ENCODE data around the gene MANEA. TPM values are rescaled to one million over a fixed set of nuclear protein-coding genes. Genes with fewer than 3 reads are reported as not detected.
"Not testable (repeated sequence)": the region's sequence is repeated elsewhere in the genome, so short reads cannot be mapped to it uniquely, and the experiment has no call there.

Gene MANEA, protein sequence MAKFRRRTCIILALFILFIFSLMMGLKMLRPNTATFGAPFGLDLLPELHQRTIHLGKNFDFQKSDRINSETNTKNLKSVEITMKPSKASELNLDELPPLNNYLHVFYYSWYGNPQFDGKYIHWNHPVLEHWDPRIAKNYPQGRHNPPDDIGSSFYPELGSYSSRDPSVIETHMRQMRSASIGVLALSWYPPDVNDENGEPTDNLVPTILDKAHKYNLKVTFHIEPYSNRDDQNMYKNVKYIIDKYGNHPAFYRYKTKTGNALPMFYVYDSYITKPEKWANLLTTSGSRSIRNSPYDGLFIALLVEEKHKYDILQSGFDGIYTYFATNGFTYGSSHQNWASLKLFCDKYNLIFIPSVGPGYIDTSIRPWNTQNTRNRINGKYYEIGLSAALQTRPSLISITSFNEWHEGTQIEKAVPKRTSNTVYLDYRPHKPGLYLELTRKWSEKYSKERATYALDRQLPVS
- polyA plus RNA-seq (ENCODE audit: insufficient read length in 3 of 3): 10 to 100 TPM; 24.1 to 30.0 (median 28.4) TPM

DNA sequence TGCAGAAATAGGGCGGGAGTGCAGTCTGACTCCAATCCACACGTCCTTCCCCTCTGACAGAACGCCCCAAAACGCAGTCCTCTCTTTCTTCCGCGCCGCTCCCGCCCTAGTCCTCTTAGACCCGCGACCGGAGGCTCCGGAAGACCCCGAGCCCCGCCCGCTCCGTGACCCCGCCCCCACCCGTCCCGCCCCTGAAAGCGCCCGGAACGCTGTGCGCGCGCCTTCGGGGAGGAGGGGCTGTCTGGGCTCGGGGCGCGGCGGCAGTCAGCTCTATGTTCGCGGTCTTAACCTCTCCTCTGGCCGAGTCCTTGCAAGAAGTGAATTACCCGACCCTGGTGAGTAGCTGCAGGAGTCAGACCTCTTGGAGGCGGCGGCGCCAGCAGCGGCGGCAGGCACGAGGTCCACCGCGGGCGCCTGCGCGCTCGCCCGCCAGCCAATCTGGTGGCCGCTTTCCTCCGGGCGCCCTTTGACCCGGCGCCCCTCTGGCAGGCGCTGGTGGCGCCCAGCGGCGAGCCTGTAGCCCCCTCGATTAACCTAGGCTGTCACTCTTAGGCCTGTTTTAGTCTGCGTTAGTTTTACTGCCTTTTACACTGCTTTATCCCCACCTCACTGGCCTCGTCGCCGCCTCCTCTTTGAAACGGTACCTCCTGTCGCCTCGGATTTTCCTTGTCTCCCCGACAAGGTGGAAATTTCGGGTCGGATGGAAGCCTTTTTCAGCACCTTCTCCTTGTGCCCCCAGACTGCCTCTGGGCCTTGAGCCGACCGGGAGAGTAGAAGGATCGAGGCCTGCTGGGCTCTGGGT, at the start of gene MANEA:
Gene MANEA (plus strand): TSS at position 232 of the 802 bp plus-strand sequence. CDS start 8,905 bp downstream, outside the sequence.
- DNase-seq (ENCODE audit: low read depth in 3 of 3, low spot score in 2 of 3): peak; percentile 54 to 76 (median 62)

DNA sequence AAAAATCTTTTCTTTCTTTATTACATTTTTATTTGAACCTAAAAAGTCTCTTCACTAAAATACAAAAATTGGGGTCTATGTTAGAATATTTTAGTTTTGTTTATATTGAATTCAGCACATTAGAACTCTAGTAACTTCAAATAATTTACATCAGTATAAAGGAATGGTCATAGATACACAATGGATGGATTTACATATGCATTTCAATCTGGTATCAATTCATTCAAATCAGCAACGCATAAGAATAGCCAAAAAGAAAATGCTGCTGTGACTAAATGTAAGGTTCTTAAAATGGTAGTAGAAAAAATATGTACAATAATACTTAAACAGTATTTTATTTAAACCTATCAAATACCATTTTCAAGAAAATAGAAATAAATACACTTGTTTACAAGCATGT, 47.6 kb upstream of the MANEA start:
- no peak for DNase-seq (ENCODE audit: low read depth in 3 of 3, low spot score in 2 of 3)

DNA sequence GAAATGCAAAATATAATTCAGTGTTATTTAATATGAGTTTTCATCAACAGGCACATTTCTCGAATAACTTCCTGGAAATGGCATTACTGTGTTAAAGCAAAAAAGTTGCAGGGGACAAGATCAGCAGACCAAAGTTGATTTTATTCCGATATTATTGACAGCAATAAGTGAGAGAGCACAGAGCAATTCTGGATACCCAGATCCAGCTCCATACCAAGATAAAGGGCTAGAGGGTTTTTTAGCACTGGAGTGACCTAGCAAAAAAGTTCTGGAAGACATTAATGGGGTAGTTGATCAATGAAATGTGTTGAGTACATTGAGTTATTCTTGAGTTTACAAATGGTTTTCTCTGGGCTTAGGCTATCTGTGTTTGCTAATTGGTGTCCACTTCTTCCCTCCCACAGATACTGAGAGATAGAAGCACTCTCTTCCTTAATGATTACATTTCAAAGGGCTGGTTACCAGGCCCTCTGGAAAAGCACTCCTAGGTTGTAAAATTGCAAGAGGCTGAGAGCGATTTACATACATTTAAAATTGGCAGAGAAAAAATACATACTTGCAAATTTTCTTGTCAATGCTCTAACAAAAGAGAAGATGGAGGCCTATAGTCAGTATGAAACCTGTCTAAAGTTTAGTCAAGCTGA, 47.0 kb upstream of the MANEA start:
- DNase-seq (ENCODE audit: low read depth in 3 of 3, low spot score in 2 of 3): no peak

DNA sequence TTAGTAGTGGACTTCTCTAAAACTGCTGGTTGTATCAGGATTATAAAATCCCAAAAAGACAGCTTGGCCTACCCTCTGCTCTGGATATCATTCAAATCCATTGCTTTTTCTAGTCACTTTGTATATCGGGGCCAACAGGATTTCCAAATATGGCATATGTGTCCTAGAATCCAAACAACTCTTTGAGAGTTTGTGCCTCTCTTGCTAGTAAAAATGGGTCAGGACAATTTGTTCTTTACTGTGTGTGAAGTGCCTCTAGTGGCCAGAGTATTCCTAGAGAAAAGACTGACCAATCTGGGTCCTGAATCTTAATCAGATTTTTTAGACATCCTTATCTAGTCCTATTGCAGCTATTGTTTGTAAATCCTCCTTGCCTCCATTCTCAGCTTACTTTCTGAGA, 33.5 kb upstream of the MANEA start:
- no peak for DNase-seq (ENCODE audit: low read depth in 3 of 3, low spot score in 2 of 3)

DNA sequence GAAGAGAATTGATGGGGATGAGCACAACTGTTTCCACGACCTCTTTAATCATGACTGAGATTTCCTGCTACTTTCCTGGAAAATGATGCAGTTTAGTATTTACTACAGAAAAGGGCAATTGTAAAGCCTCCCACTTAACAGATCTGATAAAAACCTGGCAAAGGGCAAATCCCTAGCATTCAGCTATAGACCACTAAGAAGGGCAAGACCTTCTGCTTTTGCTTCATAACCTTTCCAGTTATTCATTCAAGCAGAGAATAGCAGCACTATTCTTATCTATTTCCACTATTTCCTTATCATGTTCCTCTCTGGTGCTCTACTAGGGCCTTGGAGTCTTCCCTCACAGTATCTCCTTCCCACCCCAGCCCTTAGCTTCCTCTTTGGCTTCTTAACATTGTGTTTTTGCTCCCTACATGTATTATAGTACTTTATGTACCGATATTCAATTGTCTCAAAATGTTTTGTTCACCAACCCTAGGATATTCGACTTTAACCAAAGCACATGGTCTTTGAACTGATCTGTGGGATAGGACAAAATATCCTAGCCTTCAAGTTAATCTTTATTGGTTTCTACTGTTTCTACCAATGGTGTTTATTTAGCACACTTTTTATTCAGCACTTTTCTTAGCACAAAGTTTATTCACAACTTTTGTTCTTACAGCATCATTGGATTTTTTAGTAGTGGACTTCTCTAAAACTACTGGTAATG, 32.7 kb upstream of the MANEA start:
- DNase-seq (ENCODE audit: low read depth in 3 of 3, low spot score in 2 of 3): no peak

DNA sequence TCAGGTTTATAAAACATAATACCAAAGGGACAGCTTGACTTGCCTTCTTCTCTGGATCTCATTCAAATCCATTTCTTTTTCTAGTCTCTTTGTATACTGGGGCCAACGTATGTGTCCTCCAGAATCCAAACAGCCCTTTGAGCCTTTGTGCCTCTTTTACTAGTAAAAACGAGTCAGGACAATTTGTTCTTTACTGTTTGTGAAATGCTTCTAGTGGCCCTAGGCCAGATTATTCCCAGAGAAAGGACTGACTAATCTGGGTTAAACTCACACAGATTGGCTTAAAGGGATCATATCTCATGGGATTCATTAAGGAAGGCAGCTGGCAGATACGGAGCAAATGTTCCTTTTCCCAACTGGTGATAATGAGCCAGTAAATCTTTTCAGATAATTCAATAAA, 32.1 kb upstream of the MANEA start:
- DNase-seq (ENCODE audit: low read depth in 3 of 3, low spot score in 2 of 3): no peak

DNA sequence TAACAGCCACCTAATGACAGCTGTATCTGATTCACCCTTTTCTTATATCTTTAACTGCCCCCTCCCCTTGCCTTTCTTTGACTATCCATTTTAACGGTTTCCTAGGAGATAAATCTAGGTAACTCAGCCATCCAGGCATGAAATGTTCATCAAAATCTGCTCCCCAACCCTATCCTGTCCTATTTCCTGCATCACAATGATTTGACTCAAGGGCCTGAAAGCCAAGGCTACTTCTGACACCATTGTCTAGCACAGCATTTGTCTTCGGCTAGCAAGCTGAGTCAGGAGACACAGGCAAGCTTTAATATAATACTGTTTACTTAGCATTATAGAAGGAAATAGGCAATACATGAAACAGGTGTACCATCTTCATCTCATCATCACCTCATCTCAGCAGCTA, 31.6 kb upstream of the MANEA start:
- no peak for DNase-seq (ENCODE audit: low read depth in 3 of 3, low spot score in 2 of 3)

DNA sequence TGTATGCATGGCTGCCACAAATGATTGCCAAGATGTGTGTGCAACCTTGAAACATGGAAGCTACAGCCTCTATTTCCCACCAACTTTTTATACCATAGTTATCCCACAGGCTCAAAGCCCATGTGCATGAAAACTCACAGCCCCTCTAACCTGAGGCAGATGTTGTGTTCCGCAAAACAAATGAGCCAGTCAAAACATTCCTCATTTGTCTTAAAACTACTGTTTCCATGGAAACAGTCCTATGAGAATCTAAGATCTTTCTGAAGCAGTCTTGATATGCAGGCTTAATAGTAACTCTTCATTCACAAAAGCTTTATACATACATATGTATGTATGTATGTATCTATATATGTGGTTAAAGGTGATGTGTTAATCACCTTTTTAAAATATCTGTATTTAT, 31.2 kb upstream of the MANEA start:
- DNase-seq (ENCODE audit: low read depth in 3 of 3, low spot score in 2 of 3): no peak

DNA sequence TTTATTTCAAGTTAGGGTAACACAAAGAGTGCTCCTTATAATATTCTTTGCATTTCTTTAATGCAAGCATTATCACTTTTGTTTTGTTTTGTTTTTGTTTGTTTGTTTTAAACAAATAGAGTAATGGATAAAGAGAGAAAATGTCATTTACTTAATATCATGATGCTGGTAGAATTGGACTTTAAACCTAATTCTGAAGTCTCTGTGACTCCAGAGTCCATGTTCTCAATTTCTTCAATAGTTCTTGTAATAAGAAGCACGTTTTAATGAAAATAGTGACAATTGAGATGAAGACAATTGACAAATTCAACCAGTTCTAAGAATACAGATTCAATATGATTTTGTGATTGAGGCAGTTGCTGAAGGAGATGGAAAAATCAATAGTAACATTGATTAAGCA, 30.3 kb upstream of the MANEA start:
- DNase-seq (ENCODE audit: low read depth in 3 of 3, low spot score in 2 of 3): no peak

DNA sequence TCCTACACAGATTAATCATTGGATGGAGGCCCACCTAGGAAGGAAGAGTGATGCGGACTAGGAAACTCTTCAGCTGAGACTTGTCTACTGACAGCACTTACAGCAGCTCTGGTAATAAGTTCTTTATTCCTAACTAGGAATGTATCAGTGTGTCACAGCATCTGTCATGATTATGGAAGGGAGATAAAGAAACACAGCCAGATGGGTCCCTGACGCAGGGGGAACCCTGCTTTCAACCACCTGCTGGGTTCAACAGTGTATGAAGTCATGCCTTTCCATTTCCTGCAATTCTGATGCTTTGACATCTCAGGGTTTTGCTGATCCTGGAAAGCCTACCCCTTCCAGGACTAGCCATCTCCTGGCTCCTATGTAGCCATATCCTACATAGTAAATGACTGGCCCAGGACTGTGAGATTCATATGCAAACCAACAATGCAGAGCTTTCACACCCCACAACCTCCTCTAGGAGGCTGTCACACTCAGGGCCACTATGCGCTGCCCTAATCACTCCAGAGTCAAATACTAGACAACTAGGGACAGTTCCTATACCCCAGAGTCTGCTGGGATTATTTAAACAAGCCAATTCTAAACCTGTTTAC, 29.0 kb upstream of the MANEA start:
- DNase-seq (ENCODE audit: low read depth in 3 of 3, low spot score in 2 of 3): no peak

DNA sequence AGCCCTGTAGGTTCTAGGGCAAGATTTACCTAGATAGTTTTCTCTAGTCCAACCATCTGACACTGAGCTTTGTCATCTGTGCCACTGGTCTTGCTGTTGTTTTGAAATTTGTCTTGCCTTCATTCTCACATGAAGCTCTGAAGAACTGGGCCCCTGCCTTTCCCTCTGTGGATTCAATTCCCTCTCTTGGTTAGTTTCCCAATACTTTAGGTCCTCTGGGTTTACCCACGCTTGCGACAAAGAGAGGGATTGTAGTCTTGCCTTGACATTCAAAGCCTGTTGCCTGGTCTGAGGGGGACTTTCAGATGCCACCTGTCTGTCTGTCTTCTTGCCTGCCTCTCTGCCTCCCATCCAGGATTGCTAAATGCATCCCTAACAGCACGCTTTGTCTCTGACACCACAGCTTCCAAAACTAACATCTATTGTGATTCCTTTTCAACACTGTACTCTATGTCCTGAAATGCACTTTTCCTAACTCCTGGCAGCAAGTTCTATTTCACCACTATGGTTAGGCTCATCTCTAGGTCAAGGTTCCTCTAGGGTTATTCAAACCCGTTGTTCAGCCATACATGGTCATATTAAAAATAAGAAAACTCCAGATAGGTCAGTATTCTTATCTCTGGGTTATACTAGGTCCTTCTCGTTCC, 25.5 kb upstream of the MANEA start:
- DNase-seq (ENCODE audit: low read depth in 3 of 3, low spot score in 2 of 3): no peak

DNA sequence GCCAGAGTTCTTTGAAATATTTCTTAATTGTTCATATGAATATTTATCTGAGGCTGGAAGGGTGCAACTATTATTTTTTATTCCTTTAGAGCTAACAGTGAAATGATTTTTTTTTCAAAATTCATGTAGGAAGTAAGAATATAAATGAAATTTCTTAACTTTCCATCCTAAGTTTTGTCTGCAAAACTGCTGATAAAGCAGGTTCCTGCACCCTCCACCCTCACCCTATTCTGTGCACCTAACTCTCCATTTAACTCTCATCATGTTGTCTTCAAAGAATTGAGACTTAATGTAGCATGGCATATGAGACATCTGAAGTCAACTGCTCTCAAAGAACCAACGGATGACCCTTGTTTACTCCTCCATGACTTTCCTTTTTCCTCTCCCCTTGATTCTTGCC, 23.5 kb upstream of the MANEA start:
- DNase-seq (ENCODE audit: low read depth in 3 of 3, low spot score in 2 of 3): no peak

DNA sequence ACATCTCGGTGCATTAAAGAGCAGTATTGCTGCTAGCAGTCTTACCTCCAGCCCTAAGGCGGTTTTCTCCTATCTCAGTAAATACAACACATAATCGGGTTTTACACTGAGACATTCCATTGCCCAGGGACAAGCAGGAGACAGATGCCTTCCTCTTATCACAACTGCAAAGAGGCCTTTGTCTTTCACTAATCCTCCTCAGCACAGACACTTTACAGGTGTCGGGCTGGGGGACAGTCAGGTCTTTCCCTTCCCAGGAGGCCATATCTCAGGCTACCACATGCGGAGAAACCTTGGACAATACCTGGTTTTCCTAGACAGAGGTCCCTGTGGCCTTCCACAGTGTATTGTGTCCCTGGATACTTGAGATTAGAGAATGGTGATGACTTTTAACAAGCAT, 16.4 kb upstream of the MANEA start:
- not testable (repeated sequence) for DNase-seq (ENCODE audit: low read depth in 3 of 3, low spot score in 2 of 3)

DNA sequence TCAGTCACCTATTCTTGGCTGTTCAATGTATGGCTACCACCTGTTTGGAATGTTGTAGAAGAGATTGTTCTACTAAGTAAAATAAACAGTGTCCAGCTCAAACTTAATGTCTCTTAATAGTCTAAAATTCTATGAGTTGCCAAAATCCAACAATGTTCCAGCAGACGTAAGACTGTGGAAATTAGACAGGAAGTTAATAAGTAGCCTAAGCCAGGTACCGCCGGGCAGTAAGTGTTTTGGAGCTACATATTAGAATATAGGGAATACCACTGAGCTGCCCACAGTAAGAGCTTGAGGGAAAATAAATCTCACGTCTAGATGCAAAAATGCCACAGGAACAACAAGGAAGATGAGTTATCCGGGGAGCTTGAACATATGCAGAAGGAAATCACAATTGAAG, 7.8 kb upstream of the MANEA start:
- no peak for DNase-seq (ENCODE audit: low read depth in 3 of 3, low spot score in 2 of 3)

DNA sequence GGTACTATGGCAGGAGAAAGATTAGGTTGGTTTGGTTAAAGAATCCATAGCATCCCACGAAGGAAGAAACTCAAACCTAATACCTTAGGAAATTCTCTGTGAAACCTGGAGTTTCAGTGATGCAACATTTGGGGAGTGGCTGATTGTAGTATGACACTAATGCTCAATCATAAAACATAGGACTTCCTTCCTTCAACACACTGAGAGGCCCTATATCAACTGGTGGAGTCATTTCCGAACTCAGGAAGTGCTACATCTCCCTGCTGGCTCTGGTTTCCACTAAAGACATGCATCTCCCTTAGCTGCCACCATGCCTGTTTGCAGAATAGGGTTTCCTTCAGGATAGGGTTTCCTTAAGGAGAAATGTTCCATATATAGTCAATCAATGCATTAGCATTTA, 5.2 kb upstream of the MANEA start:
- no peak for DNase-seq (ENCODE audit: low read depth in 3 of 3, low spot score in 2 of 3)

DNA sequence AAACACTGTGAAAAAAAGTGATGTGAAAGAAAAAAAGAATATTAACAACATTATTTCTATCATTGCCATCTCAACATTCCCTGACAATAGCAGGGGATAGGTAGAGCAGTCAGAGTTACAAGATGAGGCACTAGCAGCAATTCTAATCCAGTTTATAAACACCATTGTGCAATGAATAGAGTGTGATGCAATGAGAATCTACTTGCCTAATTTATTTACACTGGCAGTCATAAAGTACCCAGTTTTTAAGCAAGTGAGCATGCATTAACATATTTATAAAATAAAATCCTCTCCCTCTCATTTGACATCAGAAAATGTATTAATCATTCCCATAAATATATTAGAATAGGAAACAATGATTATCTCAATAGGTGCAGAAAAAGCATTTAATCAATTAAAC, 2.5 kb upstream of the MANEA start:
- DNase-seq (ENCODE audit: low read depth in 3 of 3, low spot score in 2 of 3): no peak

DNA sequence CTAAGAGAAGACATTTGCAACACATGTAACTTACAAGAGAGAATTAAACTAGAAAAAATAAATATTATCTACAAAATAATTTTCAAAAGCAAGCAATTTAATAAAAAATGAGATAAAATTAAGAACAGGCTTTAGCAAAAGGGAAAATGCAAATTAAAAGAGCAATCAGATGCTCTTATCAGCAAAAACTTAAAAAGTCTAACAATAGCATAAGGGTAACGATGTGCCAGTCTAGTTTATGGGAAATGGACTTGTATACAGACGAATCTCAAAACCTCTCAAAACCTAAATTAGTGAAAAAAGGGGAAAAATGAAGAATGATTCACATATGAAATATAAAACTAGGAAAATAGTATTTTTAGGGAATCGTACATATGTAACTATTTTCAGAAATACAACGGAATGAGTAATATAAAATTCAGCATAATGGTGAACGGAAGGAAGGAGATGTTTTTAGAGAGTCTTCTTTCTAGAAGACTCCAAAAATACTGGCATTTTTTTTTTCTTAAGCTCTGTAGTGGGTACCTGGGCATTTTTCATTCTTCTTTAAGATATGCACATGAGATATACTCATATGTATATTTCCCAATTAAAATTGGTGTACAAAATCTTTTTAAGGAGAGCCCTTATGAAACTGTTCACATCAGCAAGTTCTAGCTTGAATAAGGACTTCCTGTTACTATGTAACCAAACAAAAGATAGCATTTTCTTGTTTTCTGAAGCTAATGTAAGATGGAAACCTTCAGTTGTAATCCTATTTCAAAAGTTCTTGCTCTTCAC, 927 bp upstream of the MANEA start:
- DNase-seq (ENCODE audit: low read depth in 3 of 3, low spot score in 2 of 3): peak in 2 of 3 donors; percentile 6 to 25

DNA sequence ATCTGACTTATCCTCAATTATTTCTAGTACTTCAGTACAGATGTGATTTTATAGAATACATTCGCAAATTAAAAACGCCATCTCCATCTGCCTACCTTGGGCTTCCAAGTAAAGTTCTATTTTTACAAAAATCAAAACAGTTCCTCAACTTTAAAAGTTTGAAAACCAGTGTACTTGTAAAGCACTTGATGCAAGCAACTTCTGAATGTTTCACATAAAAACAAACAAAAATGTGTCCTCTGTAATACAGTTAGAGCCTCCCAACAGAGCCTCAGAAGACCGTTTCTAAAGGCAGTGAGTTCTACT, 384 bp upstream of the MANEA start:
- peak in 2 of 3 donors; percentile 8 to 45 for DNase-seq (ENCODE audit: low read depth in 3 of 3, low spot score in 2 of 3)

DNA sequence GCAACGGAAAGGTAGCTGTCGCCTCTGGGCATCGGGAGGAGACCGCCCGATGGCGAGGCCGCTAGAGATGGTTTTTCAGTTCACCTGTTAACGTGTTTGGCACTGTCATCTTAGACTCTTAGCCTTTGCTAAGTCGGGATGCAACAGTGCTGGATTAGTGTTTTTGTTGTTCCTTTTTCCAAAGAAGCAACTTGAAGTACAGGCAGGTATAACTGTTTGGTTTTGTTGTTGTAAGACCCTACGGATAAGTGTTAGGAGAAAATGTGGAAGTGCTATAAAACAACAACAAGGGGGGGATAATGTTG, 723 bp downstream of the MANEA start:
- peak in 2 of 3 donors; percentile 10 to 40 for DNase-seq (ENCODE audit: low read depth in 3 of 3, low spot score in 2 of 3)

Measured in right renal cortex interstitium (tissue), 3 donors.